Posterior cingulate gyrus (tissue), 11 donors: ENCODE results near the gene A1BG.
A peak's percentile ranks its signal among the peaks of the same experiment; 100 is the strongest.
"Not testable (repeated sequence)": the region's sequence is repeated elsewhere in the genome, so short reads cannot be mapped to it uniquely, and the experiment has no call there.

Experiments
- DNase-seq, 10 donors: peaks; one replicate each; pipeline versions ENCODE4 v3.0.0 to v3.0.0-alpha.2; 2020 to 2021; ENCODE audit warnings: mixed read lengths in 3 of 10
- intact Hi-C: fragments of 100-400 bp; cut with DNase I; formaldehyde crosslinking; loops from one replicate; pipeline ENCODE4 v1.15.1; 2023

A1BG gene

DNA sequence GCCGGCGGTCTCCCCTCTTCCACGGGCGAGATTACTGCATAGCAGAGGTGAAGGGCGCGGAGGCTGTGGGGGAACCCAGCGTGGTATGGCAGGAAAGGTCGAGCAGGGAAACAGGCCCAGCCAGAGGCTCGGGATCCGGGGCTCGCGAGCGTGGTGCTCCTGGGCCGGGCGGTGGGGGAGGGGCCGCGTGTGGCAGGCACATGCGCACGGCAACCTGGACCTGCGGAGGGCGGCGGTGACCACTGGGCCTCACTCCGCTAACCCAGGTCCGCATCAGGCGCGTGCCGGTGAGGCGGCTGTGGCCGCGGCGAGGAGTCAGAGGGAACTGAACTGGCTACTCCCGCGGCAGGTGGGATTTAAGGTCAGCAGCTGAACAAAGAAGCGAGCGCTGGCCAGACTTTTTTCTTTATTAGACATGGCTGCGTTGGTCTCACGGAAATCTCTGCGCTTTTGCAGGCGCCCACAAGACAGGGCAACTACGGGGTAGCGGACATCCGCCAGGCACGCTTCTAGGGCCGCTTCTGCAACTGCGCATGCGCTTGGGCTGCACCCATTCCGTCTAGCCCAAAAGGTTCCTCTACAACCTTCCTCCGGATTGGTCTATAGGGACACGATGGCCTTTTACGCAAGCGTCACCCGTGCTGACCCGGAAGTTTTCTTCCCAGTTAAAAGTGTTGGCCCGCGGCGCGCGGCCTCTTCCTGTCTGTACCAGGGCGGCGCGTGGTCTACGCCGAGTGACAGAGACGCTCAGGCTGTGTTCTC is 33.5 kb upstream of the A1BG start, which contains the start of gene RPS5:
RPS5 (plus strand) TSS at position 694 of the 762 bp plus-strand sequence. CDS start 869 bp downstream, outside the sequence.
- intact Hi-C loops: no loop called here
- DNase-seq: peak; percentile 94 to 99 (median 96)

GRCh38 chr19:58385891-58386575 is 32.7 kb upstream of the A1BG start:
- intact Hi-C loops: no loop called here

DNA sequence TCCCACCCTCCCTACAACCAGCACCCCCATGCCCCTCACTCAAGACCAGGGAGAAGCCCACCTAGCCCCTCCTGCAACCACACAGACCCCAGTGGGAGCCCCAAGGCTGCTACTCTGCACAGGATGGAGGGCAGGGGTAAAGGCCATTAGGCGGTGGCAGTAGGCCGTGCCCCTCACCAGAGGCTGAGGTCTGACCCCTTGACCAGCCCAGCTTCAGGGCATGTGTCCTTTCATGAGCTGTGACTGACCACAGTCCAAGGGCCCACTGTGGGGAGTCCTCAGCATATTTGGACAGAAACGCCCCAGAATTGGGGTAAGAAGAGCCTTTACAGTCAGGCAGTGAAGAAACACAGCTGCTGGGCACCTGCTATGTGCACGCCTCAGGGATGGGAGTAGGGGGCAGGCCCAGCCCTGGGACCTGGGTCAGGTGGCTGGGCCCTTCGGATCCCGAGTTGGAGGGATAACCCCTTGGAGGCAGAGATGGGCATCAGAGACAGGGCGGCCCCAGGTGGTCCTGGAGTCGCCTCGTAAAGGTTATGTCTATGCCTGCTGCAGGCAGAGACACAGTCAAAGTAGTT is 32.1 kb upstream of the A1BG start:
- intact Hi-C loops: no loop called here
- DNase-seq: peak in 3 of 10 donors; percentile 56 to 72 (median 70)

More at GRCh38 chr19:58385891-58386575, 32.7 kb upstream of the A1BG start:
- DNase-seq: peak in 2 of 10 donors; percentile 59 to 83

DNA sequence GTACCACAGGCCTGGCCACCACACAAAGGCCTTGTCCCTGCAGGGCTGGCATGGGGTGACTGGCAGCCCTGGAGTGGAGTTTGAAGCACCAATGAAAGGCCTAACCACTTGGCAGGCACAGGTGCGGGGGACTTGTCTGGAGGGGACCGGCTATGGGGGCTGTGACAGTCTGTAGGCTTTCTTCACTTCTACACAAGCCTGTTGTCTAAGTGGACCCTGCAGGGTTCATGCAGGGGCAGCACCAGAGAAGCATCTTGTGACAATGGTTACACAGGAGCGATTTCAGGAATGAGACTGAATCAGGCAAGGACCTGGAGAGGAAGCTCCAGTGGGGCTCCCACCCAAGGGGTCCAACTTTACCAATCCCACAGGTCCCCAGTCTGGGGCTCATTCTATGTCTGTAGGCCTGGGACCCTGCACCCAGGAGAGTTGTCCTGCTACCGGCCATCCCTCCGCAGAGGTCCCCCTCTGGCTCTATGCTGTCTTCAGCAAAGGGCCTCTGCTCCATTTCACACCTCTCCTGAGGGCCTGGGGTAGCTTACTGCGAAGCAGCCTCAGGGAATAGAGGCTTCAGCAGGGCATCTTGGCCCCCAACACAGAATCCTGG is 29.8 kb upstream of the A1BG start:
- DNase-seq: peak in 1 of 10 donors; percentile 46
- intact Hi-C loops: no loop called here

DNA sequence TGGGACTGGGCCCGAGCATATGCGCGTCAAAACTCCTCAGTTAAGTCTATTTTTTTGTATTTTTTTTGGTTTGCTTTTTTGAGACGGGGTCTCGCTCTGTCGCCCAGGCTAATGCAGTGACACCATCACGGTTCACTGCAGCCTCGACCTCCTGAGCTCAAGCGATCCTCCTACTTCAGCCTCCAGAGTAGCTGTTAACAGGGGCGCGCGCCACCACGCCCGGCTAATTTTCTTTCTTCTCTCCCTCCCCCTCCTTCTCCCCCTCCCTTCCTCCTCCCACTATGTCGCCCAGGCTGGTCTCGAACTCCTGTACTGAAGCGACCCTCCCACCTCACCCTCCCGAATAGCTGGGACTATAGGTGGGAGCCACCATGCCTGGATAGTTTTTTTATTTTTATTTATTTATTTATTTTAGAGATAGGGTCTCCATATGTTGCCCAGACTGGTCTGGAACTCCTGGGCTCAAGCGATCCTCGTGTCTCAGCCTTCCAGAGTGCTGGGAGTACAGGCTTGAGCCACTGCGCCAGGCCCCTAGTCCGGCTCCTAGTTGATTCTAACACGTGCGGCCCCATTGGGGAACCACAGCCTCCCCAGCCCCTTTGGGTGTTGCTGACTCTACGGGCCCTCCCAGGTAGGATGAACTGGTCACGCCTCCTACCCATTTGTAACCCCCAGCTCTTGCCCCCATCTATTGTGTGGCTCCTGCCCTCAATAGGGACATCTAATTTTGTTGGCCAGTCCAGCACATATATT is 28.3 kb upstream of the A1BG start:
- peak in 2 of 10 donors; percentile 62 to 80 for DNase-seq
- intact Hi-C loops: loop anchor here (2.0 kb wide), 1 partner anchor 19 kb away; the partner anchor contains the start of gene ZNF497

GRCh38 chr19:58380662-58381459 is 27.6 kb upstream of the A1BG start, which contains the start of gene ZNF837:
ZNF837 (minus strand) TSS chr19:58381030; CDS start chr19:58369332, 11,698 bp downstream.
- intact Hi-C loops: loop anchor here (1.0 to 2.0 kb wide), 2 partner anchors 18 to 54 kb away; partner anchors contain the start of gene ZNF497
- DNase-seq: peak; percentile 96 to 100 (median 98)

DNA sequence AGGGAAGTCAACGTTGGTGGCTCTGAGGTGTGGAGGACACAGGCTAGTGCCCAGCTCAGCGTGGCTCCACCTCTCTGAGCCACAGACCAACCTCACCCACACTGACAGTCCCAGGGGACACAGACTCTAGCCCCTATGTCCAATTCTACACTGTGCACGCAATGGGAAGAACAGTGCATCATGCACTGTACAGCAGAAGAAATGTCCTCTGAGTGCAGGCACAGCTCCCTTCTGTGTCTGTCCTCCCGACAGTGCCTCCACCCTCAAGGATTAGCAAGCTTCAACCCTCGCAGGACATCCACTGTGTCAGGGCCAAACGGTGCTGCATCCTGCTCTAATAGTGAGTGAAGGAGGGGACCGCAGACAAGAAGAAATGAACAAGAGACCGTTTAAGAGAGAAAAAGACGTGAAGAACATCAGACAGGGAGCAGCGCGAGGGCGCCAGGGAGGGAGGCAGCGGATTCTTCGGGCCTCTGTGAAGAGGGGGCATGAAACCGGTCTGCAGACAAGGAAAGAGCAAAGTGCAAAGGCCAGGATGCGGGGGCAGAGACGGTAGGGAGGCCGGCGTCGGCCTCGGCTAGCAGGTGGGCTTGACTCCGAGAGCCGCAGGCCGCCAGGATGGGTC is 26.9 kb upstream of the A1BG start:
- DNase-seq: peak in 1 of 10 donors; percentile 80
- intact Hi-C loops: loop anchor here (1.0 to 2.0 kb wide), 2 partner anchors 17 to 53 kb away; partner anchors contain the start of gene ZNF497

GRCh38 chr19:58379246-58379645 is 26.0 kb upstream of the A1BG start:
- no peak for DNase-seq
- intact Hi-C loops: no loop called here

- intact Hi-C loops, DNase-seq: not testable (repeated sequence)
Observed at GRCh38 chr19:58376724-58377123, 23.4 kb upstream of the A1BG start.

GRCh38 chr19:58374200-58374599 is 20.9 kb upstream of the A1BG start:
- no peak for DNase-seq
- intact Hi-C loops: no loop called here

DNA sequence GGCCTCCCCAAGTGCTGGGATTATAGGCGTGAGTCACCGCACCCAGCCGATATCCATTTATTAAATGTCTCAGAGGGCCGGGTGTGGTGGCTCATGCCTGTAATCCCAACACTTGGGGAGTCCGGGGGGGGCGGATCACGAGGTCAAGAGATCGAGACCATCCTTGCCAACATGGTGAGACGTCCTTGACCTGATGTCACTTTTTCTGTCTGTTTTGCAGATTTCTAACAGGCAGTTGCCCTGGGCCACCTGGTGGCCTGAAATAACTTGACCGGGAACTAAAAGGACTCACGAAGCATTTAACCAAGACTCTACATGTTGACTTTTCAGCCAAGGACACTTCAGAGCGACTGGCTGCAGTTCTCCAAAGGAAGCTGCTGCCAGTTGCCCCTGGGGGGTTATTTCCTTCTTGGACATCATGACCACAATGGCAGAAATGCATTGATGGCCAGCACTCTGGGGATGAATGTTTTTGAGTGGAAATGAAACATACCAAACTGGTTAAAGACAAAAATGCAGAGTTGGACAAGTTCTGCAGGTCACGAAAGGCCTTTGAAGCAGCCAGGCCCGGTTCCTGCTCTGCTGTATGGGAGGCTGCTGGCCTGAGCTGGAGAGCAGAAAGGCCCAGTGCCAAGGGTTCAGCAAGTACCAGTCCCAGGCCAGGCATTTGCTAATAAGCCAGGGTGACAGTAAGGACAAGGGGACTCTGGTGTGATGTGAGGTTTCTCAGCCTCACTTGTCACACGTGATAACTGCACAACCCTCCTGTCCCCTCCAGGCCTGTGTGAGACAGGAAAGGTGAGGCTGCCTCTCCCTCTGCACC is 19.2 kb upstream of the A1BG start:
- intact Hi-C loops: no loop called here
- no peak for DNase-seq

DNA sequence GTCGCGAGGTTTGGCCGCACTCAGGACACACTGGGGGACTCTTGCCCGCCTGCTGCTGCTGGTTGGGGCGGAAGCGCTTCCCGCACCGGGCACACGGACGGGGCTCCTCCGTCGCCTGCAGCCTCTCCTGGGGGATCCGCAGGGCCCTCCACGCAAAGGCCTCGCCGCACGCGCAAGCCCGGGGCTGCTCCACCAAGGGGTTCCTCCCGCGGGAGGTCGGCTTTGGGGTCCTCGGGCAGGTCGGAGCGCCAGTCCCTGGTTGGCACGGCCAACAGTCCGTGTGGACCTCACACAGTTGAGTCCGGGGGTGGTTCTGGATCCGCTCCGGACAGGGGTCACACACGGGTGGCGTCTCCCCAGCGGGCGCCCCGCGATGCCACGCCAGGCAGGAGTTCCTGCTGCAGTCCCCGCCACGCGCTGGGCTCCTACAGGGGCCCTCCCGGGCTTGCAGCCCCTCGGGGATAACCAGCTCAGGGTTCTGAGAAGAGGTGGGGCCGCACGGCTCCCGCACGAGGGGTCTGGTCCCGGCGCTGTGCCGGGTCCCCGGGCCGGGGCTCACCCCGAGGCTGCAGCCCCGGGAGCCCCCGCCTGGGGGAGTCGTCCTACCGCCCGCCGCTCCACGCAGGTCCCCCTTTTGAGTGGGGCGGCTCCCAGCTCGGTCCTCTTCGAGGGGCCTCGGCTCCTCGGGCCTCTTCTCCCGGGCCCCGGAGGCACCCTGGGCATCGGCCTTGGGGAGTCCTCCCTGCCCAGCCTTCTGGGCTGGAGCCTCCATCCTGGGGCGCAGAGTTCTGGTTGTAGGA is 15.5 kb upstream of the A1BG start:
- intact Hi-C loops: no loop called here
- DNase-seq: peak in 1 of 10 donors; percentile 86

DNA sequence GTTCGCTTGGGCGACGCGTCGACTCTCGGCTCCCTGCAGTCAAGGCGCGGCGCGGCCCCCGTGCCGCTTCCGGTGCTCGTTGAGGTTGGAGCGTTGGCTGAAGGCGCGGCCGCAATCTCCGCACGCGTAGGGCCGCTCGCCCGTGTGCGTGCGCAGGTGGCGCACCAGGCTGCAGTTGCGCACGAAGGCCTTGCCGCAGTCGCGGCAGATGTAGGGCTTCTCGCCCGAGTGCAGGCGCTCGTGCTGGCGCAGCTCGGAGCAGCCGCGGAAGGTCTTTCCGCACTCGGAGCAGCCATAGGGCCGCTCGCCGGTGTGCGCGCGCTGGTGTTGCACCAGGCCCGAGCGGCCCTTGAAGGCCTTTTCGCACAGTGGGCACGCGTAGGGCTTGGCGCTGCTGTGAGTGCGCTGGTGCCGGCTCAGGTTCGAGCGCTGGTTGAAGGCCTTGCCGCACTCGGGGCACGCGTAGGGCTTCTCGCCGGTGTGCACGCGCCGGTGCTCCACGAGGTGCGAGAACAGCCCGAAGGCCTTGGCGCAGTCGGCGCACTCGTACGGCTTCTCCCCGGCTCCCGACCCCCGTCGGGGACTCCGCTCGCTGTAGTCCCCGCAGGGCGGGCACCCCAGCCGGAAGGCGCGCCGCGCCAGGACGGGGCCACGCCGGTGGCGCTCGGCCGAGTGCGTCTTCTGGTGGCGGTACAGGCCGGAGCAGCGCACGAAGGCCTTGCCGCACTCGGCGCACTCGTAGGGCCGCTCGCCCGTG is 14.6 kb upstream of the A1BG start:
- intact Hi-C loops: no loop called here
- DNase-seq: peak in 1 of 10 donors; percentile 77

- DNase-seq: peak in 1 of 10 donors; percentile 79
- intact Hi-C loops: no loop called here
Observed at GRCh38 chr19:58366585-58367430, 13.5 kb upstream of the A1BG start.

GRCh38 chr19:58364146-58364545 is 10.9 kb upstream of the A1BG start:
- peak in 1 of 10 donors; percentile 36 for DNase-seq
- intact Hi-C loops: no loop called here
